MCF 10A (cell line): ENCODE data around the gene CAMK1D. TPM values are rescaled to one million over a fixed set of nuclear protein-coding genes. Genes with fewer than 3 reads are reported as not detected.

Source experiments
- BruUV-seq: library from RNA; stranded (reverse); fragments of 400-500 nt; replicated peaks from 2 replicates; lab custom pipeline; 2021; lab: Mats Ljungman, UMichigan
- CTCF ChIA-PET: fragments of 300-600 bp; sonication (Branson Sonifier 250); formaldehyde crosslinking; extraction: SDS; loops from one replicate; lab custom pipeline; 2021; ENCODE audit warnings: antibody characterized with exemption, inconsistent platforms; lab: Yijun Ruan, JAX
- POLR2A ChIA-PET: fragments of 300-600, 350-650 bp; sonication (Branson Sonifier 250); formaldehyde crosslinking; extraction: SDS; loops from one replicate; lab custom pipeline; 2020; ENCODE audit warnings: antibody characterized with exemption, inconsistent platforms; lab: Yijun Ruan, JAX
- DNase-seq: peaks from one replicate; pipeline ENCODE4 v3.0.0-alpha.2; 2018; ENCODE audit not compliant: unreplicated experiment
- H3K27ac Mint-ChIP-seq: one replicate; pipeline ENCODE4 v1.8.0; 2022; ENCODE audit warnings: mild to moderate bottlenecking, low read depth, mixed read lengths; ENCODE audit not compliant: unreplicated experiment
- H3K27me3 Mint-ChIP-seq: one replicate; pipeline ENCODE4 v1.8.0; 2022; ENCODE audit warnings: mixed read lengths; ENCODE audit not compliant: insufficient read depth, unreplicated experiment
- H3K36me3 Mint-ChIP-seq: one replicate; pipeline ENCODE4 v1.8.0; 2022; ENCODE audit warnings: mild to moderate bottlenecking, moderate library complexity, mixed read lengths; ENCODE audit not compliant: insufficient read depth, unreplicated experiment
- H3K4me1 Mint-ChIP-seq: one replicate; pipeline ENCODE4 v1.8.0; 2022; ENCODE audit warnings: mixed read lengths; ENCODE audit not compliant: insufficient read depth, unreplicated experiment
- H3K4me3 Mint-ChIP-seq: one replicate; pipeline ENCODE4 v1.8.0; 2022; ENCODE audit warnings: mild to moderate bottlenecking, moderate library complexity, mixed read lengths; ENCODE audit not compliant: unreplicated experiment
- H3K9me3 Mint-ChIP-seq: one replicate; pipeline ENCODE4 v1.8.0; 2022; ENCODE audit warnings: mixed read lengths; ENCODE audit not compliant: unreplicated experiment
- intact Hi-C: fragments of 100-400 bp; cut with micrococcal nuclease; formaldehyde crosslinking; loops from 2 replicates; pipeline ENCODE4 v1.14.1; 2022
- total RNA-seq: library from RNA; stranded (reverse); gene quantifications from 2 replicates; pipeline ENCODE4 v1.2.3, GENCODE V29; 2022
- TF ChIP-seq, protein P1 (sequence below): fragments of 200-600 bp; IDR thresholded peaks from one replicate; pipeline ENCODE4 v1.8.0; 2022; ENCODE audit warnings: antibody characterized with exemption, mild to moderate bottlenecking; ENCODE audit not compliant: unreplicated experiment

CAMK1D gene
- total RNA-seq, 1 experiment from 2014 or later, result 1.7 TPM

- no peak overlapping the region for H3K27ac Mint-ChIP-seq
- no TSS peak for BruUV-seq
Measured at GRCh38 chr10:12531305-12532220, 182.2 kb downstream of the CAMK1D start.

DNA sequence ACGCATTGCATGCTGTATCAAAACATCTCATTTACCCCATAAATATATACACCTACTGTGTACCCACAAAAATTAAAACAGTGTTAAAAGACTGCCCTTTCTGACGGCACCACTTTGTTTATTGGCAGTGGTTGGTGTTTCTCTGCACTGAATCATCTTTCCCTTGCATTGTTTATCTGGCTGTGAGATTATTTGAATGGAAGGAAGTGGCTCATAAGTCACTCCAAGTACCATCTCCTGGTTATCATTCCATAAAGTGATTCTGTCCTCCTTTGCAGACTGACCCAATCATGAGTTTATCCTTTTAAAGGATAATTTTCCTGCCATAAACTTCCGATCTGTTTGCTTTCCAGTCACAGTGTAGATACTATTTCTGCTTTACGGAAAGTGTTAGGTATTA, 183.8 kb downstream of the CAMK1D start:
- no peak for DNase-seq
- Mint-ChIP-seq H3K27ac (no peak overlapping the region), H3K4me1 (peaks cover 5% of the 10 kb centered on the region), H3K9me3 (no peaks in the 10 kb centered on the region), H3K27me3 (no peaks in the 10 kb centered on the region), H3K4me3 (no peak overlapping the region), H3K36me3 (no peaks in the 10 kb centered on the region)
- intact Hi-C loops, result no loop called here
- TF ChIP-seq, protein P1, sequence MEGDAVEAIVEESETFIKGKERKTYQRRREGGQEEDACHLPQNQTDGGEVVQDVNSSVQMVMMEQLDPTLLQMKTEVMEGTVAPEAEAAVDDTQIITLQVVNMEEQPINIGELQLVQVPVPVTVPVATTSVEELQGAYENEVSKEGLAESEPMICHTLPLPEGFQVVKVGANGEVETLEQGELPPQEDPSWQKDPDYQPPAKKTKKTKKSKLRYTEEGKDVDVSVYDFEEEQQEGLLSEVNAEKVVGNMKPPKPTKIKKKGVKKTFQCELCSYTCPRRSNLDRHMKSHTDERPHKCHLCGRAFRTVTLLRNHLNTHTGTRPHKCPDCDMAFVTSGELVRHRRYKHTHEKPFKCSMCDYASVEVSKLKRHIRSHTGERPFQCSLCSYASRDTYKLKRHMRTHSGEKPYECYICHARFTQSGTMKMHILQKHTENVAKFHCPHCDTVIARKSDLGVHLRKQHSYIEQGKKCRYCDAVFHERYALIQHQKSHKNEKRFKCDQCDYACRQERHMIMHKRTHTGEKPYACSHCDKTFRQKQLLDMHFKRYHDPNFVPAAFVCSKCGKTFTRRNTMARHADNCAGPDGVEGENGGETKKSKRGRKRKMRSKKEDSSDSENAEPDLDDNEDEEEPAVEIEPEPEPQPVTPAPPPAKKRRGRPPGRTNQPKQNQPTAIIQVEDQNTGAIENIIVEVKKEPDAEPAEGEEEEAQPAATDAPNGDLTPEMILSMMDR, result no peak
- ChIA-PET POLR2A (no interaction called here), CTCF (interaction anchor here (0.6 kb wide), 1 partner anchor 280 kb away, joined by 3 read pairs; no protein-coding TSS in a partner anchor)
- BruUV-seq, result no TSS peak

More at GRCh38 chr10:12531305-12532220, 182.2 kb downstream of the CAMK1D start:
- Mint-ChIP-seq H3K4me3 (no peak overlapping the region), H3K4me1 (peaks cover 5% of the 10 kb centered on the region), H3K36me3 (no peaks in the 10 kb centered on the region), H3K27me3 (no peaks in the 10 kb centered on the region), H3K9me3 (no peaks in the 10 kb centered on the region)
- intact Hi-C loops, result no loop called here
- no peak for DNase-seq
- ChIA-PET POLR2A (no interaction called here), CTCF (no interaction called here)
- TF ChIP-seq, protein P1, result no peak

DNA sequence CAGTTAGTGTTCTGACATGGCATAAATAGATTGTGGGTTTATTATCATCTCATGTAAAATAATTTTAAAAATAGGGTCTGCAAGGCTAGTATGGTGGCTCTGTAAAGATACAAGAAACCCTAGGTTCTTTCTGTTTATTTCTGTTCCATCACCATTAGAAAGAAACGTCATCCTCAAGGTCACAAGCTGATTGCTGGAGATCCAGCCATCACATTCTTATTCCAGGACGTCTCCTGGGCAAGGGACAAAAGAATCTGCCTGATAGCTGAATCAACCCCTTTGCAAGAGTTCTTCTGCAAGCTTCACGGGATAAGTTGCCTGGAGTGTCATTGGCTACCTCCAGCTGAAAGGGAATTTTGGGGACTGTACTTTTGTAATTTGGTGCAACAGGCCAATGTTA, 184.4 kb downstream of the CAMK1D start:
- no peak overlapping the region for H3K27ac Mint-ChIP-seq
- intact Hi-C loops, result no loop called here
- no peak overlapping the region for H3K4me3 Mint-ChIP-seq
- no peaks in the 10 kb centered on the region for H3K27me3 Mint-ChIP-seq
- BruUV-seq, result no TSS peak
- ChIA-PET CTCF (interaction anchor here (0.6 to 1.2 kb wide), 2 partner anchors 269 to 280 kb away, joined by 3 read pairs; no protein-coding TSS in a partner anchor), POLR2A (no interaction called here)
- no peaks in the 10 kb centered on the region for H3K36me3 Mint-ChIP-seq
- H3K4me1 Mint-ChIP-seq, result peaks cover 5% of the 10 kb centered on the region
- TF ChIP-seq, protein P1, result no peak
- DNase-seq, result no peak
- no peaks in the 10 kb centered on the region for H3K9me3 Mint-ChIP-seq

- BruUV-seq, result no TSS peak
- H3K36me3 Mint-ChIP-seq, result no peaks in the 10 kb centered on the region
Measured at GRCh38 chr10:12534824-12535223, 185.5 kb downstream of the CAMK1D start.

More at GRCh38 chr10:12534824-12535223, 185.5 kb downstream of the CAMK1D start:
- Mint-ChIP-seq H3K27ac (no peak overlapping the region), H3K4me1 (peaks cover 5% of the 10 kb centered on the region), H3K27me3 (no peaks in the 10 kb centered on the region), H3K9me3 (no peaks in the 10 kb centered on the region), H3K4me3 (no peak overlapping the region)
- intact Hi-C loops, result no loop called here
- CTCF ChIA-PET, result no interaction called here
- TF ChIP-seq, protein P1, result no peak
- POLR2A ChIA-PET, result no interaction called here
- no peak for DNase-seq
